Left lobe of liver (tissue), 2 donors: Measurements from ENCODE around the gene CBLC. TPM values are rescaled to one million over a fixed set of nuclear protein-coding genes. Genes with fewer than 3 reads are reported as not detected.
"Not testable (repeated sequence)": the region's sequence is repeated elsewhere in the genome, so short reads cannot be mapped to it uniquely, and the experiment has no call there.

Experiments
- ATAC-seq: fragments of 200-7000 bp; cut with Tn5 transposase; one replicate; pipeline ENCODE4 v1.9.1; 2020; ENCODE audit warnings: mild to moderate bottlenecking, moderate library complexity
- DNase-seq: peaks from one replicate; pipeline ENCODE4 v3.0.0-alpha.2; 2020; ENCODE audit warnings: low spot score
- total RNA-seq: library from RNA; stranded (reverse); gene quantifications from one replicate; pipeline ENCODE4 v1.2.1, GENCODE V29; 2021
- donor health status: DM: no; HTN: no; CAD: no; lungs with moderate emphysema.
- donor health status: DM: no; HTN: yes; CAD: no.

The CBLC gene
- total RNA-seq, 1 donor from 2014 or later = 14.0 TPM

DNA sequence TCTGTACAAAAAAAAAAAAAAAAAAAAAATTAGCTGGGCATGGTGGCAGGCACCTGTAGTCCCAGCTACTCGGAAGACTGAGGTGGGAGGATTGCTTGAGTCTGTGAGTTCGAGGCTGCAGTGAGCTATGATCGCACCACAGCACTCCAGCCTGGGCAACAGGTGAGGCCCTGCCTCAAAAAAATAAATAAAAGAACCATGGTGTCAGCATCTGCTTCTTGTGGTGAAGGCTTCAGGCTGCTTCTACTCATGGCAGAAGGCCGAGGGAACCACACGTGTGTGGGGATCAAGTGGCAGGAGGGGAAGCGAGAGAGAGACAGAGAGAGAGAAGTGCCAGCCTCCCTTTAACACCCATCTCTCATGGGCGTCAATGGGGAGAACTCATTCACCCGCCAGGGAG is 15.7 kb upstream of the CBLC start:
- DNase-seq (no peak), ATAC-seq (no peak)

DNA sequence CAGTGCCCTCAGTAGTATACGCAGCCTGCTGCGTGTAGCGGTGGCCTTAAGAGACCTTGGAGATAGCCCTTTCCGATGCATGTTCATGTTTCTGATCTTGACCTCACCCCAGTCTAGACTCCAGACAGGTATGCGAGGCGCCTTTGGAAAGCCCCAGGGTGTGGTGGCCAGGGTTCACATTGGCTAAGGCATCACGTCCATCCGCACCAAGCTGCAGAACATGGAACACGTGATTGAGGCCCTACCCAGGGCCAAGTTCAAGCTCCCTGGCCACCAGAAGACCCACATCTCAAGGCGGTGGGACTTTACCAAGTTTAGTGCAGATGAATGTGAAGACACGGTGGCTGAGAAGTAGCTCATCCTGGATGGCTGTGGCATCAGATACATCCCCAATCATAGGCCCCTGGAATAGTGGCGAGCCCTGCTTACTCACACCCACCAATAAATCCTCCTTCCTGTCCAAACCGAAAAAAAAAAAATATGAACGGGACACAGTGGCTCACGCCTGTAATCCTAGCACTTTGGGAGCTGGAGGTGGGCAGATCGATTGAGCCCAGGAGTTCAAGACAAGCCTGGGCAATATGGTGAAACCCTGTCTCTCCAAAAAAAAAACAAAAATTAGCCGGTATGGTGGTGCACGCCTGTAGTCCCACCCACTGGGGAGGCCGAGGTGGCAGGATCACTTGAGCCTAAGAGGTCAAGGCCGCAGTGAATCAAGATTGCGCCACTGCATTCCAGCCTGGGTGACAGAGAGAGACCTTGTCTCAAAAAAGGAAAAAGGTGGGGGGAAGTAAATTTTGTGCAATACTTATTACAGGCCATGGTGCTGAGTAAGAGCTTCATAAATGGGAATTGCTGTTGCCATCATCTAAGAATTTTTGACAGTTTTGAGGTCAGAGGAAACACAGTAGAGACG is 12.4 kb upstream of the CBLC start:
- DNase-seq (no peak), ATAC-seq (peak; percentile 44)

DNA sequence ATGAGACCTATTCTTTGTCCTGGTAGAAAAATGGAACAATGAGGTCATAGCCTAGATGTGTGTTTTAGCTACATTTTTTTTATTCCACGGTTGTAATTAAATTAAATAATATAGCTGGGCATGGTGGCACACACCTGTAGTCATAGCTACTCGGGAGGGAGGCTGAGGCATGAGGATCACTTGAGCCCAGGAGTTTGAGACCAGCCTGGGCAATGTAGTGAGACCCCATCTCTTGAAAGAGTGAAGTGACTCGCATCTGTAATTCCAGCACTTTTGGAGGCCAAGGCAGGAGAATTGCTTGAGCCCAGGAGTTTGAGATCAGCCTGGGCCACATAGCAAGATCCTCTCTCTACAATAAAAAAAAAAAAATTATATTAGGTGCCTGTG is 11.7 kb upstream of the CBLC start:
- DNase-seq (no peak), ATAC-seq (no peak)

DNA sequence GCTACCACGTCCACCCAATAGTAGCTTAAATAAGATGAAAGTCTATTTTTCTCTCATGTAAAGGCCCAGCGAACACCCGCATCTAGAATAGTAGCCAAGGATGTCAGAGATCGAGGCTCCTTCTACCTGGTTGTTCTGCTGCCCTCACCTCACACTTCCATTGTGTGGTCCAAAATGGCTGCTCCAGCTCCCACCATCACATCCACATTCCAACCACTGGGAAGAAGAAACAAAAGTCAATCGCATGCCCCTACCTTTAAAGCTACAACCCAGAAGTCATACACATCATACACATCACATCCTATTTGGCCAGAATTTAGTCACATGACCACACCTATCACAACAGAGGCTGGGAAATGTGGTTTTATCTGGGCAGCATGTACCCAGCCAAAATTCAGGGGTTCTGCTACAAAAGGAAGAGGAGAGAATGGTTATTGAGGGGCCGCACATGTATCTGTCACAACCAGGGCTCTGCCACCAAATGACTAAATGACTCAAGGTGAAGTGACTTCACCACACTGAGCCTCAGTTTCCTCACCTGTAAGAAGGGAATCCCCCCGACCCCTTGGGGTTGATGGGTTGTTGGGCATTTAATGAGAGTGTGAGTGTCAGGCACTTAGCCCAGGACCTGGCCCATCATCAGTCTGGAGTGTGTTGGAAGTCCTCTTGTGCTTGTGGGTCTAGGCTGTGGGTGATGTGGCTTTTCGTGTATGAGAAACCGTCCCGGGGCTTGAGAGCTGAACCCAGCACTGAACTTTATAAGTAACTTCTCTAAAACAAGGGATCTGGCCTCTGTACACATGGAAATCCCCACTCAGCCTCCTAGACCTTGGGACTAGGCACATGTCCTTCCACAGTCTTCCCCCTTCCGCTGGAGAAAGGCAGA is 10.2 kb upstream of the CBLC start:
- DNase-seq (no peak), ATAC-seq (no peak)

DNA sequence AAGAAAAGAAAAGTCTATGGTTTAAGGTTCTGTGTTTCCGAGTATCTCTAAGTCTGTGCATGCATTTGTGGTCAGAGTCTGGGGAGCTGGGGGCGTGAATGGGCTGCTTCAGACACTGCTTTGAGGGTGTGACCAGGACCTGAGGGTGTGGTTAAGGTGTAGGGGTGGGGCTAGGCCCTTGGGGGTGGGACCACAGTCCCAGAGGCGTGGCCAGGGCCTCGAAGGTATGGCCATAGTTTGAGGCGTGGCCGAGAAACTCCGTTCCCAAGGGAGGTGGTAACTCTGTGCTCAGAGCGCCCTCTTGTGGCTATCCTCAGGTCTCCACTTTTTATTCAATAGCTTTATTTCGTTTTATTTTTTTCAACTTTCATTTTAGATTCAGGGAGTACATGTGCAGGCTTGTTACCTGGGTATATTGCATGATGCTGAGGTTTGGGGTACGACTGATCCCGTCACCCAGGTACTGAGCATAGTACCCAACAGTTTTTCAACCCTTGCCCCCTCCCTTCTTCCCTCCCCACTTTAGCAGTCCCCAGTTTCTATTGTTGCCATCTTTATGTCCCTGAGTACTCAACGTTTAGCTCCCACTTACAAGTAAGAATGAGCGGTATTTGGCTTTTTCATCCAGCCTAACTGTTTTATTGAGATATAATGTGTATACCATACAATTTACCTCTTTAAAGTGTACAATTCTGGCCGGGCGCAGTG is 7.0 kb upstream of the CBLC start:
- peak; percentile 97 for ATAC-seq
- DNase-seq = peak; percentile 95

- not testable (repeated sequence) for DNase-seq, ATAC-seq
Observed at GRCh38 chr19:44772144-44772543, 5.5 kb upstream of the CBLC start.

- DNase-seq = no peak
- no peak for ATAC-seq
Observed at GRCh38 chr19:44772959-44773358, 4.7 kb upstream of the CBLC start.

- DNase-seq = no peak
- ATAC-seq = no peak
Observed at GRCh38 chr19:44775676-44776240, 1.9 kb upstream of the CBLC start.

DNA sequence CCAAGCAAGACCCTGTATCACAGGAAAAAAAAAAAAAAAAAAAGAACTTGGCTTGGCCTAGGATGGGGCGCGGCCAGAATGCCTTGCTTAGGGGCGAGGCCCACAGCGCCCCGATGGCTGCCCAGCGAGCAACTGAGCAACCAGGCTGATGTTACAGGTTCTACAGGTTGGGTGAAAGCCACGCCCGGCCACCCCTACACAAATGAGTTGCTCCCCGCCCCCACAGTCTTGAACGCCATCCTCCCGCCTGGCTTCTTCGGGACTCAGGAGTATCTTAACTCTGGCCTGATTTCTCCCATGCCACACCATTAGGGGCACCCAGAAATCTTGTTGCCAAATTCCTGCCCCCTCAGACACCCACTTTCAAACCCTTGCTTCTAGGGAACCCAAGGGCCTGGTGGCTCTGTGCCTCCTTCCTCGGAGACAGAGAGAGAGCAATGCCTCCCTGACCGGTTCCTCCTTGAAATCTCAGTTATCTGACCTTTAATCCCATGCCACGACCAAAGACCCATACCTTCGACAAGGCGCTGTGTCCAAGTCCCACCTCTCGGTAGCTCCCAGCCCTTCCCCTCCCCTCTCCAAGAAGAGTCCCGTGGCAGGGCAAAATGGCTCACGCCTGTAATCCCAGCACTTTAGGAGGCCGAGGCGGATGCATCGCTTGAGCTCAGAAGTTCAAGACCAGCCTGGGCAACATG is 1.1 kb upstream of the CBLC start:
- ATAC-seq (no peak), DNase-seq (no peak)

GRCh38 chr19:44779150-44779549 is 1.5 kb downstream of the CBLC start:
- ATAC-seq (no peak), DNase-seq (no peak)

- ATAC-seq, DNase-seq: not testable (repeated sequence)
Observed at GRCh38 chr19:44781694-44782093, 4.0 kb downstream of the CBLC start.

GRCh38 chr19:44782729-44783128 is 5.0 kb downstream of the CBLC start:
- DNase-seq (no peak), ATAC-seq (no peak)

DNA sequence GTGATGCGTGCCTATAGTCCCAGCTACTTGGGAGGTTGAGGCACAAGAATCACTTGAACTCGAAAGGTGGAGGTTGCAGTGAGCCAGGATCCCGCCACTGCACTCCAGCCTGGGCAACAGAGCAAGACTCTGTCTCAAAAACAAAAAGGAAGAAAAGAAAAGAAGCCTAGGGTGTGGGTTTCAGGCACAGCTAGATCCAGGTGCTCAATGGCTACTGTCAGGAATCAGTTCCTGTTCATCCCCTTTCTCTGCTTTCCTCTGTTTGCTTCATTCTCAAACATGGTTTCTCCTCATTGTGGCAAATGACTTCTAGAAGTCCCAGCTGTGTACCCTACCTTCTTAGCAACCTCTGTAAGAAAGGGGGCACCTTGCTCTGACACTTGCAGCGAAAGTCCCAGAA is 5.9 kb downstream of the CBLC start:
- no peak for DNase-seq
- ATAC-seq = no peak

- no peak for ATAC-seq
- DNase-seq = no peak
Observed at GRCh38 chr19:44785271-44785670, 7.6 kb downstream of the CBLC start.

DNA sequence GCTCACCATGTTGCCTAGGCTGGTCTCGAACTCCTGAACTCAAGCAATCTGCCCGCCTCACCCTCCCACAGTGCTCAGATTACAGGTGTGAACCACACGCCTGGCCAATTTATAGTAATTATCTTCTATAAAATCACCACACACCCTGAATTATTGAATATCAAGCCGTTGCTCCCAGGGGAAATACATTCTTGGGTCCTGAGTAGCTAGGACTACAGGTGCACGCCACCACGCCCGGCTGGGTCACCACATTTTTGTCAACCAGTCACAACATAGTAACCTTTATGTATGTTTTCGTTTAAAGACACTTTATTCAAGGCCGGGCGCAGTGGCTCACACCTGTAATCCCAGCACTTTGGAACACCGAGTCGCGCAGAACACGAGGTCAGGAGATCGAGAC is 8.3 kb downstream of the CBLC start:
- no peak for ATAC-seq
- DNase-seq = no peak

- ATAC-seq (no peak), DNase-seq (no peak)
Observed at GRCh38 chr19:44788971-44789370, 11.3 kb downstream of the CBLC start.

DNA sequence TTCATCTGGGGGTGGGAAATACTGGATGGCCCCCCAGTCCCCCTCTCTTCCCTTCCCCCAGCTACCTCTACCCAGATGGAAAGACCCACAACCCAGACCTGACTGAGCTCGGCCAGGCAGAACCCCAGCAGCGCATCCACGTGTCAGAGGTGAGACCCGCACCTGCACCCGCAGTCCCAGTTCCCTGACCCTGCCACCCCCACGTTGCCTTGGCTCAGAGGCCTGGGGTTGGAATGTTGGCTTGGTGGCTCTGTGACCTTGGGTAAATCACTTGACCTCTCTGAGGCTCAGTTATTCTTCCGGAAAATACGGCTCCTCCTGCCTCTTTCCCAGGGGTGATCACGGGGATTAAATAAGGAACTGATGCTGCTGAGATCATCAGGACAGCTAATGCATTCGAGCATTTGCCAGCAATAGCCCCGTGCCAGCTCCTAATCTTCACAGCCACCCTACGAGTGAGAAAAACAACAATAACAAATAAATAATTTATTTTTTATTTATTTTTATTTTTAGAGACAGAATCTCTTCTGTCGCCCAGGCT is 12.3 kb downstream of the CBLC start:
- peak; percentile 31 for ATAC-seq

DNA sequence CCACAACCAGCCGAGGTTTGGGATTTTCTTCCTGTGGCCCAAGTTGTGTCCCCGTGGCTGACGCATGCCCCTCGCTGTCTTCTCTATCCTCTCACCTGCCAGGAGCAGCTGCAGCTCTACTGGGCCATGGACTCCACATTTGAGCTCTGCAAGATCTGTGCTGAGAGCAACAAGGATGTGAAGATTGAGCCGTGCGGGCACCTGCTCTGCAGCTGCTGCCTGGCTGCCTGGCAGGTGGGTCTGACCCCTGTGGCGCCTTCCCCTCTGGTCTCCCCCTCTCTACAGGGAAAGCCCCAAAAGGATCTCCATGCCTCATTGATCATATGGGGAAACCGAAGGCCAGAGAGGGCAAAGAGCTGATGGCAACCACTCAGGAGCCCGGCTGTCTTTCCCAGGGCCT is 14.6 kb downstream of the CBLC start:
- DNase-seq (no peak), ATAC-seq (no peak)

More for the DNA sequence above, 12.3 kb downstream of the CBLC start:
- no peak for DNase-seq

- no peak for DNase-seq
- ATAC-seq = no peak
Observed at GRCh38 chr19:44794610-44795009, 16.9 kb downstream of the CBLC start.

GRCh38 chr19:44795398-44795987 is 17.8 kb downstream of the CBLC start:
- DNase-seq (no peak), ATAC-seq (no peak)
